Mesenchymal stem cell (in vitro differentiated cells and primary cell): ENCODE data around the gene RPL18.
"Not testable (repeated sequence)": the region's sequence is repeated elsewhere in the genome, so short reads cannot be mapped to it uniquely, and the experiment has no call there.

ENCODE experiments used
- DNase-seq: peaks from one replicate; pipeline ENCODE4 v3.0.0-alpha.2; 2013
- H2AFZ ChIP-seq: one replicate; pipeline ENCODE4 v1.6.1; 2013; ENCODE audit warnings: low read depth, mild to moderate bottlenecking, control low read depth, inconsistent platforms, low read length, moderate library complexity
- H2AK5ac ChIP-seq: 2 replicates; pipeline ENCODE4 v1.6.1; 2013; ENCODE audit warnings: low read length, moderate library complexity, mild to moderate bottlenecking, inconsistent platforms; ENCODE audit not compliant: severe bottlenecking
- H2BK120ac ChIP-seq: one replicate; pipeline ENCODE4 v1.6.1; 2013; ENCODE audit warnings: low read depth, mild to moderate bottlenecking, inconsistent platforms, low read length, moderate library complexity
- H2BK12ac ChIP-seq, 2 experiments: one replicate each; pipeline ENCODE4 v1.6.1; 2013; ENCODE audit warnings: inconsistent platforms in 2 of 2, low read length in 2 of 2, mild to moderate bottlenecking in 2 of 2, moderate library complexity in 2 of 2, control low read depth in 1 of 2
- H2BK15ac ChIP-seq: one replicate; pipeline ENCODE4 v1.6.1; 2013; ENCODE audit warnings: mild to moderate bottlenecking, low read depth, inconsistent platforms; ENCODE audit not compliant: poor library complexity, severe bottlenecking
- H2BK5ac ChIP-seq: 2 replicates; pipeline ENCODE4 v1.6.1; 2013; ENCODE audit warnings: low read depth, mild to moderate bottlenecking, low read length, control low read depth, inconsistent platforms; ENCODE audit not compliant: poor library complexity, severe bottlenecking
- H3K14ac ChIP-seq, 2 experiments: one replicate each; pipeline ENCODE4 v1.6.1; 2013; ENCODE audit warnings: inconsistent platforms in 2 of 2, low read length in 2 of 2, control low read depth in 1 of 2, mild to moderate bottlenecking in 1 of 2, moderate library complexity in 1 of 2
- H3K18ac ChIP-seq, 2 experiments: one replicate each; pipeline ENCODE4 v1.6.1; 2013; ENCODE audit warnings: inconsistent platforms in 2 of 2, low read length in 2 of 2, control low read depth in 1 of 2, low read depth in 1 of 2, mild to moderate bottlenecking in 1 of 2
- H3K23ac ChIP-seq, 2 experiments: one replicate each; pipeline ENCODE4 v1.6.1; 2013; ENCODE audit warnings: inconsistent platforms in 2 of 2, low read length in 2 of 2, mild to moderate bottlenecking in 2 of 2, moderate library complexity in 2 of 2, control low read depth in 1 of 2
- H3K27ac ChIP-seq: 2 replicates; pipeline ENCODE4 v1.5.1; 2013; ENCODE audit warnings: mild to moderate bottlenecking, moderate library complexity, low read length, control low read depth, inconsistent platforms; ENCODE audit not compliant: poor library complexity, severe bottlenecking
- H3K27me3 ChIP-seq, 2 experiments: 2 replicates each; pipeline versions ENCODE4 v1.6.1 to v1.7.0; 2013; ENCODE audit warnings: low read length in 2 of 2, mild to moderate bottlenecking in 2 of 2, moderate library complexity in 2 of 2, control low read depth in 1 of 2, inconsistent platforms in 1 of 2; ENCODE audit not compliant: control insufficient read depth in 1 of 2, insufficient read depth in 1 of 2
- H3K36me3 ChIP-seq, 2 experiments: 2 replicates each; pipeline versions ENCODE4 v1.6.1 to v1.7.0; 2013; ENCODE audit warnings: low read length in 2 of 2, control low read depth in 1 of 2, inconsistent platforms in 1 of 2, low read depth in 1 of 2, mild to moderate bottlenecking in 1 of 2; ENCODE audit not compliant: insufficient read depth in 2 of 2, control insufficient read depth in 1 of 2
- H3K4ac ChIP-seq, 2 experiments: one replicate each; pipeline ENCODE4 v1.6.1; 2013; ENCODE audit warnings: inconsistent platforms in 2 of 2, low read length in 2 of 2, mild to moderate bottlenecking in 2 of 2, moderate library complexity in 2 of 2, control low read depth in 1 of 2, low read depth in 1 of 2
- H3K4me1 ChIP-seq: 2 replicates; pipeline ENCODE4 v1.6.1; 2013; ENCODE audit warnings: low read depth, low read length, control low read depth; ENCODE audit not compliant: control insufficient read depth, insufficient read depth
- H3K4me2 ChIP-seq: 2 replicates; pipeline ENCODE4 v1.6.1; 2013; ENCODE audit warnings: low read length, mild to moderate bottlenecking, inconsistent platforms; ENCODE audit not compliant: poor library complexity, severe bottlenecking
- H3K4me3 ChIP-seq, 2 experiments: 2 replicates each; pipeline versions ENCODE4 v1.5.1 to v1.7.0; 2013; ENCODE audit warnings: low read length in 2 of 2, mild to moderate bottlenecking in 2 of 2, control low read depth in 1 of 2, low read depth in 1 of 2; ENCODE audit not compliant: insufficient read depth in 1 of 2
- H3K79me1 ChIP-seq: replicated peaks from 2 replicates; pipeline ENCODE4 v1.6.1; 2013; ENCODE audit warnings: mild to moderate bottlenecking, control low read depth, low read length, inconsistent platforms; ENCODE audit not compliant: poor library complexity, severe bottlenecking
- H3K9ac ChIP-seq: 2 replicates; pipeline ENCODE4 v1.7.0; 2013; ENCODE audit warnings: mild to moderate bottlenecking, low read length, moderate library complexity
- H3K9me3 ChIP-seq: 2 replicates; pipeline ENCODE4 v1.7.0; 2013; ENCODE audit warnings: mild to moderate bottlenecking, low read length; ENCODE audit not compliant: control insufficient read depth
- H4K8ac ChIP-seq: one replicate; pipeline ENCODE4 v1.6.1; 2013; ENCODE audit warnings: inconsistent platforms, mild to moderate bottlenecking, low read length, moderate library complexity
- H4K91ac ChIP-seq: one replicate; pipeline ENCODE4 v1.6.1; 2013; ENCODE audit warnings: mild to moderate bottlenecking, low read length, inconsistent platforms
- WGBS: methylation state at CpG from one replicate; pipeline ENCODE4 v1.1.7; 2013; ENCODE audit warnings: mixed read lengths; 5-methylcytosine and 5-hydroxymethylcytosine counted together

RPL18 gene

GRCh38 chr19:48633148-48634035, 14.4 kb upstream of the RPL18 start:
- Histone ChIP-seq H3K79me1 (no peaks in the 10 kb centered on the region), H3K23ac (no peak overlapping the region), H3K9ac (peak overlapping the region; percentile 69), H3K4me2 (no peak overlapping the region), H3K9me3 (no peaks in the 10 kb centered on the region), H3K36me3 (peaks cover 19 to 20% of the 10 kb centered on the region in 2 experiments), H3K18ac (peak overlapping the region in 1 of 2 experiments; percentile 91), H4K91ac (peak overlapping the region; percentile 81), H3K4ac (peak overlapping the region; percentile 82 to 96), H3K27ac (no peak overlapping the region), H4K8ac (peak overlapping the region; percentile 19), H3K4me1 (peaks cover 57% of the 10 kb centered on the region), H3K14ac (no peak overlapping the region), H3K27me3 (peaks cover 0 to 7% of the 10 kb centered on the region in 2 experiments), H2BK5ac (peak overlapping the region; percentile 53), H2BK12ac (peak overlapping the region; percentile 97), H3K4me3 (peak overlapping the region in 1 of 2 experiments; percentile 67), H2AFZ (no peak overlapping the region), H2BK15ac (peak overlapping the region; percentile 29), H2BK120ac (peak overlapping the region; percentile 51), H2AK5ac (no peak overlapping the region)
- DNase-seq = no peak
- WGBS = 92% methylated on average over 22 of the region's 22 CpGs

DNA sequence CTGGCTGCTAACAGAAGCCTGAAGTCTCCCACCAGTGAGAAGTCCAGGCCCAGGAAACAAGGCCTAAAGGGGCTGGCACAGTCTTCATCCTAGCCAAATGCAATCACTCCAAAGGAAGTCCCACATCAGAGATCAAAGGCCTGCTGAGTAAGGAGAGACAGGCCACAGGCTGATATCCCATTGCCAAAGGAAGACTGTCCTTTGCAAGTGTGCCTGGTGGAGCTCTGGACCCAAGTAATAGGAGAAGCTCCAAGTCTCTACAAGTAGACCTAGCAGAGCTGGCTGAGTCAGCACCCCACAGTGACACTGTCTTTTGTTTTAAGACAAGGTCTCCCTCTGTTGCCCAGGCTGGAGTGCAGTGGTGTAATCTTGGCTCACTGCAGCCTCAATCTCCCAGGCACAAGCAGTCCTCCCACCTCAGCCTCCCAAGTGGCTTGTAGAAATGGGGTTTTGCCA, 13.7 kb upstream of the RPL18 start:
- no peak for DNase-seq
- Histone ChIP-seq H2BK15ac (no peak overlapping the region), H3K9ac (peak overlapping the region; percentile 69), H2AK5ac (no peak overlapping the region), H3K9me3 (no peaks in the 10 kb centered on the region), H3K4me2 (no peak overlapping the region), H2AFZ (no peak overlapping the region), H3K4ac (peak overlapping the region in 1 of 2 experiments; percentile 82), H4K8ac (no peak overlapping the region), H3K27me3 (peaks cover 0 to 7% of the 10 kb centered on the region in 2 experiments), H2BK120ac (peak overlapping the region; percentile 40), H3K23ac (no peak overlapping the region), H3K4me3 (peak overlapping the region in 1 of 2 experiments; percentile 67), H2BK12ac (peak overlapping the region; percentile 97), H3K36me3 (peaks cover 20 to 25% of the 10 kb centered on the region in 2 experiments), H3K79me1 (no peaks in the 10 kb centered on the region), H3K4me1 (peaks cover 60% of the 10 kb centered on the region), H2BK5ac (no peak overlapping the region), H3K27ac (no peak overlapping the region), H3K14ac (no peak overlapping the region), H3K18ac (peak overlapping the region; percentile 52 to 82), H4K91ac (peak overlapping the region; percentile 69)

DNA sequence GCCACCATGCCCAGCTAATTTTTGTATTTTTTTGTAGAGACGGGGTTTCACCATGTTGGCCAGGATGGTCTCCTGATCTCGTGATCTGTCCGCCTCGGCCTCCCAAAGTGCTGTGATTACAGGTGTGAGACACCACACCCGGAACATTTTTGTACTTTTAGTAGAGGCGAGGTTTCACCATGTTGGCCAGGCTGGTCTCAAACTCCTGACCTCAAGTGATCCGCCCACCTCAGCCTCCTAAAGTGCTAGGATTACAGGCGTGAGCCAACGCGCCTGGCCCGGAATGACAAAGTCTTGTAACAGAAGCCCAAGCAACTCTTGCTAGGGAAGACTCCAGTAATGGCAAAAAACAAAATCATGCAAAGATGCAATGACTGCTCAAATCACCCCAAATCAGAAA, 13.3 kb upstream of the RPL18 start:
- not testable (repeated sequence) for H3K79me1 ChIP-seq, H3K4me2 ChIP-seq, H3K27ac ChIP-seq, H2AK5ac ChIP-seq, DNase-seq, H3K9me3 ChIP-seq, H2AFZ ChIP-seq, H2BK15ac ChIP-seq, H3K4ac ChIP-seq, H3K23ac ChIP-seq, H2BK5ac ChIP-seq, H3K14ac ChIP-seq, H3K27me3 ChIP-seq, H4K8ac ChIP-seq
- WGBS = 93% methylated on average over 11 of the region's 11 CpGs
- peak overlapping the region; percentile 40 for H2BK120ac ChIP-seq
- H3K4me3 ChIP-seq = peak overlapping the region in 1 of 2 experiments; percentile 38
- H3K36me3 ChIP-seq = peaks cover 20 to 30% of the 10 kb centered on the region in 2 experiments
- H3K9ac ChIP-seq = peak overlapping the region; percentile 69
- H3K18ac ChIP-seq = peak overlapping the region in 1 of 2 experiments; percentile 52
- H2BK12ac ChIP-seq = peak overlapping the region in 1 of 2 experiments; percentile 97
- H3K4me1 ChIP-seq = peaks cover 61% of the 10 kb centered on the region
- H4K91ac ChIP-seq = peak overlapping the region; percentile 69

DNA sequence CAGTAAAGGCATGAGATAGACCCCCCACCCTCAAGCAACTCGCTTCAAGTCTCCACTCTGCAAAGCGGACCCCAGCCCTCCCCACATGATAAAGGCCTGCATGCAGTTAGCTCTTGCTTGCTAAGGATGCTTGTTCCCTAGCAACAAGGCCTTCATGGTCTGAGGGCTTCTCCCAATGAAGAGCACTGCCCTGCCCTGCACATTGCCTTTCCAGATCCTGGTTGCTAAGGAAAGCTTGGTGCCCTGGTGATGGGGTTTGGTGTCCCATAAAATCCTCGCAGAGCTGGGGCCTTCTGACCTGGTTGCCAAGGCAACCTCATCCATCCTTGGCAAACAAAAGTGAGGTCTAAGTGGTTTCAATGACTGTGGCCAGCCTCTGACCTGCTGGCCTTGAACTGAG, 12.2 kb upstream of the RPL18 start:
- no peak overlapping the region for H3K14ac ChIP-seq
- whole genome bisulfite sequencing = 76% methylated on average over 3 of the region's 3 CpGs
- no peak overlapping the region for H3K23ac ChIP-seq
- H2AK5ac ChIP-seq = peak overlapping the region; percentile 7
- peak overlapping the region; percentile 57 to 77 for H3K18ac ChIP-seq
- H4K8ac ChIP-seq = peak overlapping the region; percentile 22
- no peak overlapping the region for H2BK15ac ChIP-seq
- no peaks in the 10 kb centered on the region for H3K9me3 ChIP-seq
- H3K27me3 ChIP-seq = peaks cover 0 to 4% of the 10 kb centered on the region in 2 experiments
- peak overlapping the region; percentile 57 for H4K91ac ChIP-seq
- peak overlapping the region in 1 of 2 experiments; percentile 1 for H2BK12ac ChIP-seq
- peaks cover under 1% of the 10 kb centered on the region for H3K79me1 ChIP-seq
- no peak for DNase-seq
- H3K27ac ChIP-seq = no peak overlapping the region
- peaks cover 25 to 33% of the 10 kb centered on the region in 2 experiments for H3K36me3 ChIP-seq
- peaks cover 56% of the 10 kb centered on the region for H3K4me1 ChIP-seq
- no peak overlapping the region for H3K4me2 ChIP-seq
- no peak overlapping the region for H3K9ac ChIP-seq
- no peak overlapping the region for H3K4me3 ChIP-seq
- H3K4ac ChIP-seq = peak overlapping the region; percentile 25 to 40
- H2BK5ac ChIP-seq = no peak overlapping the region
- peak overlapping the region; percentile 21 for H2BK120ac ChIP-seq
- H2AFZ ChIP-seq = no peak overlapping the region
